Kidney (tissue), 14 donors: ENCODE data around the gene DNAH3. TPM values are rescaled to one million over a fixed set of nuclear protein-coding genes. Genes with fewer than 3 reads are reported as not detected.
A peak's percentile ranks its signal among the peaks of the same experiment; 100 is the strongest.

Source experiments
- DNase-seq, 5 donors: peaks; one replicate each; pipeline ENCODE4 v3.0.0-alpha.2; 2013 to 2020
- FAIRE-seq: peaks from 2 replicates; lab custom pipeline; 2012; peaks lifted over from hg19 to GRCh38; lab: Jason Lieb, UNC
- H3K27ac ChIP-seq, 2 donors: one replicate each; pipeline ENCODE4 v1.7.0; 2013; ENCODE audit warnings: low read depth in 2 of 2, low read length in 2 of 2, inconsistent platforms in 1 of 2
- H3K27me3 ChIP-seq: one replicate; pipeline ENCODE4 v1.7.1; 2013; ENCODE audit warnings: low read length, inconsistent platforms; ENCODE audit not compliant: control insufficient read depth, insufficient read depth
- H3K36me3 ChIP-seq, 3 donors: one replicate each; pipeline versions ENCODE4 v1.7.0 to v1.7.1; 2013; ENCODE audit warnings: low read length in 3 of 3, control low read depth in 1 of 3, inconsistent platforms in 1 of 3; ENCODE audit not compliant: insufficient read depth in 3 of 3, control insufficient read depth in 2 of 3
- H3K4me1 ChIP-seq, 3 donors: one replicate each; pipeline versions ENCODE4 v1.7.0 to v1.7.1; 2013; ENCODE audit warnings: low read length in 3 of 3, inconsistent platforms in 1 of 3, low read depth in 1 of 3; ENCODE audit not compliant: control insufficient read depth in 2 of 3, insufficient read depth in 2 of 3
- H3K4me3 ChIP-seq, 3 donors: one replicate each; pipeline versions ENCODE4 v1.7.0 to v1.8.1; 2013; ENCODE audit warnings: low read length in 3 of 3, control low read depth in 1 of 3, inconsistent platforms in 1 of 3
- H3K9ac ChIP-seq, 3 donors: one replicate each; pipeline versions ENCODE4 v1.7.0 to v1.7.1; 2013; ENCODE audit warnings: low read length in 3 of 3, control low read depth in 1 of 3, inconsistent platforms in 1 of 3
- H3K9me3 ChIP-seq, 3 donors: one replicate each; pipeline versions ENCODE4 v1.7.0 to v1.7.1; 2013; ENCODE audit warnings: low read length in 3 of 3, control low read depth in 1 of 3, inconsistent platforms in 1 of 3; ENCODE audit not compliant: control insufficient read depth in 2 of 3, insufficient read depth in 1 of 3
- intact Hi-C: fragments of 100-400 bp; cut with DNase I; formaldehyde crosslinking; loops from one replicate; pipeline ENCODE4 v1.11.1; 2022
- polyA plus RNA-seq: library from polyadenylated mRNA; stranded (reverse); fragments of 350-450 nt; fragmentation: Illumina TruSeq; extraction: RNeasy Lipid Tissue Mini Kit (QIAGEN cat#74804); gene quantifications from one replicate; pipeline ENCODE4 v1.2.3, GENCODE V29; 2014; ENCODE audit warnings: low read depth, low replicate concordance; ENCODE audit not compliant: insufficient read depth
- total RNA-seq: library from RNA; stranded (reverse); fragmentation: NEBNext Ultra II Directional; extraction: Animal tissue kit (Norgen Biotek cat#: 25700); gene quantifications from one replicate; pipeline ENCODE4 v1.2.1, GENCODE V29; 2021
- TF ChIP-seq, protein P1 (sequence below): IDR thresholded peaks from 3 replicates; pipeline ENCODE4 v1.5.1; 2012; ENCODE audit warnings: mild to moderate bottlenecking, moderate library complexity, borderline replicate concordance; ENCODE audit not compliant: insufficient read depth; ENCODE audit errors: extremely low read depth
- donor health status: control.
- donor health status: control.
- donor health status: control.
- donor health status: control.
- donor health status: control.
- donor health status: DM: yes; HTN: yes; CAD: no.
- donor health status: Normal renal cell carcinoma (clear cell type).

DNAH3 gene
- total and polyA plus RNA-seq, 2 donors from 2014 or later = 0.19 to 0.57 TPM

DNA sequence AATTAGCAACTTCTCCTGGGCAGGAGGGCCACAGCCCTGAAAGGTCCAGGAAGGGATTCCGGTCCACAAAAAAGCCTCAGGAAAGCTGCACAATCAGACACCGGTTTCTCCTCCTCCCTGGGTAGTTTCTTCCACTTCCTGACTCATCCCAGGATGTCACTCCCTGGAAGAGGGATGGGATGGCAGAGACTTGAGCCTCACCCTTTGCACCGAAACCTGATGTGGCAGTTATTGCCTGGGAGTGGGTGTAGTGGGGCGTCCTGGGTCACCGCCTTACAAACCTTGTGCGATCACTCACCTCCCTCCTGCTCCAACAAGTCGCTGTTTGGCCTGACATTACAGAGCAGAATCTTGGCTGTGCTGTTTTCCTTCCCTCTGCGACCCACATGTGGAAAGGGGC is 179.2 kb downstream of the DNAH3 start:
- Histone ChIP-seq H3K9me3 (no peaks in the 10 kb centered on the region), H3K36me3 (no peaks in the 10 kb centered on the region), H3K4me1 (no peaks in the 10 kb centered on the region), H3K27me3 (no peaks in the 10 kb centered on the region), H3K9ac (no peak overlapping the region), H3K4me3 (no peak overlapping the region), H3K27ac (no peak overlapping the region)
- intact Hi-C loops = no loop called here
- TF ChIP-seq, protein P1, sequence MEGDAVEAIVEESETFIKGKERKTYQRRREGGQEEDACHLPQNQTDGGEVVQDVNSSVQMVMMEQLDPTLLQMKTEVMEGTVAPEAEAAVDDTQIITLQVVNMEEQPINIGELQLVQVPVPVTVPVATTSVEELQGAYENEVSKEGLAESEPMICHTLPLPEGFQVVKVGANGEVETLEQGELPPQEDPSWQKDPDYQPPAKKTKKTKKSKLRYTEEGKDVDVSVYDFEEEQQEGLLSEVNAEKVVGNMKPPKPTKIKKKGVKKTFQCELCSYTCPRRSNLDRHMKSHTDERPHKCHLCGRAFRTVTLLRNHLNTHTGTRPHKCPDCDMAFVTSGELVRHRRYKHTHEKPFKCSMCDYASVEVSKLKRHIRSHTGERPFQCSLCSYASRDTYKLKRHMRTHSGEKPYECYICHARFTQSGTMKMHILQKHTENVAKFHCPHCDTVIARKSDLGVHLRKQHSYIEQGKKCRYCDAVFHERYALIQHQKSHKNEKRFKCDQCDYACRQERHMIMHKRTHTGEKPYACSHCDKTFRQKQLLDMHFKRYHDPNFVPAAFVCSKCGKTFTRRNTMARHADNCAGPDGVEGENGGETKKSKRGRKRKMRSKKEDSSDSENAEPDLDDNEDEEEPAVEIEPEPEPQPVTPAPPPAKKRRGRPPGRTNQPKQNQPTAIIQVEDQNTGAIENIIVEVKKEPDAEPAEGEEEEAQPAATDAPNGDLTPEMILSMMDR = no peak
- FAIRE-seq = no peak
- DNase-seq = peak in 4 of 5 donors; percentile 59 to 79 (median 72)

DNA sequence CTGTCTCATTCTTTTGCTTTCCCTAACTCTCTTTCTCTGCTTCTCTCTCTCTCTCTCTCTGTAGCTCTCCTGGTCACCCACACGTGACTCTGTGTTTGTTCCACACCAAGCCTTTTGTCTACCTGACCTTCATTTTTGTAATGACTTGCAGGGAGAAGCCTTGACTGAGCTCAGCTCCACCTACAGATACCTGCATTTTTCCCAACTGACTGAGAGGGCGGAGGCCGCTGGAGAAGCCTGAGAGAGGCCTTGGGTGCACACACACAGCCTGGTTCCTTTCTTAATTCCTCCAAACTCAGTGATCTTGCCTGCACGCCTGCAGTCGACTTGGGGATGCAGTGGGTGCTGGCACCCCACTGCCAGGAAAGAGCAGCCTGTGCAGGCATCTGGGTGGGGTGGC is 181.3 kb downstream of the DNAH3 start:
- no peak overlapping the region for H3K27ac ChIP-seq
- intact Hi-C loops = no loop called here
- H3K4me3 ChIP-seq = no peak overlapping the region
- H3K9me3 ChIP-seq = no peaks in the 10 kb centered on the region
- TF ChIP-seq, protein P1 = no peak
- no peaks in the 10 kb centered on the region for H3K27me3 ChIP-seq
- no peak overlapping the region for H3K9ac ChIP-seq
- no peaks in the 10 kb centered on the region for H3K36me3 ChIP-seq
- FAIRE-seq (no peak), DNase-seq (no peak)
- H3K4me1 ChIP-seq = no peaks in the 10 kb centered on the region

DNA sequence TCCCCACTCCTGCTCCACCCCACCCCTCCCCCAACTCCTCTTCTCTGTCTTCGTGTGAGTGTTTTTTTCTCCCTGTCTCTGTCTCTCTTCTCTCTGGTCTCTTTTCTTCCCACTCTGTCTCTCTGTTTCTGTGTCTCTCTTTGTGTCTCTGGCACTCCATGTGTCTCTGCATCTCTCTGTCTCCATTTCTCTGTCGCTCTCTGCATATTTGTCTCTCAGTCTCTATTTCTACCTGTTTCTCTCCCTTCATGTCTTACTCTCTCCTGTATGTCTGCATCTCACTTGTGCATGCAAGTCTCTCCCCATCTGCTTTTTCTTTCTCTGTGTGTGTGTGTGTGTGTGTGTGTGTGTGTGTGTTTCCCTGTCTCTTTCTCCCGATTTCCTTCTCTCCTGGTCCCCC is 181.9 kb downstream of the DNAH3 start:
- FAIRE-seq (no peak), DNase-seq (no peak)
- no peaks in the 10 kb centered on the region for H3K27me3 ChIP-seq
- no peaks in the 10 kb centered on the region for H3K4me1 ChIP-seq
- H3K9ac ChIP-seq = no peak overlapping the region
- no peaks in the 10 kb centered on the region for H3K9me3 ChIP-seq
- H3K4me3 ChIP-seq = no peak overlapping the region
- intact Hi-C loops = no loop called here
- H3K36me3 ChIP-seq = no peaks in the 10 kb centered on the region
- TF ChIP-seq, protein P1 = no peak
- H3K27ac ChIP-seq = no peak overlapping the region

DNA sequence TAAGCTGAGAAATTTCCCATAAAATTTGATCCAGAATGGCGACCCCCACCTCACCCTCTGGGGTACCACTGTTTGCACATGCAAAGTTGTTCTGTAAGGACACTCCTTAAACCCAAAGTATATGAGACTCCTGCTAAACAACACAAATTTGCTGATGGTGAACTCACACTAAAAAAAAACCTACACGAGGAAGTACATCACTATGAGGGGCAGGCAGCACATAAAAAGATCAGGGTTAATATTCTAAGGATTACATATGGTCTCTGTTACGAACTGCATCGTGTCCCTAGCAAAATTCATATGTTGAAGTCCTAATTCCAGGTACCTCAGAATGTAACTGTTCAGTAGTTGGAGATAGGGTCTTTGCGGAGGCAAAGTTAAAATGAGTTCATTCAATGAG is 189.7 kb downstream of the DNAH3 start:
- no peak for FAIRE-seq
- Histone ChIP-seq H3K4me1 (no peaks in the 10 kb centered on the region), H3K36me3 (no peaks in the 10 kb centered on the region), H3K4me3 (no peak overlapping the region), H3K27ac (no peak overlapping the region), H3K27me3 (no peaks in the 10 kb centered on the region), H3K9me3 (no peaks in the 10 kb centered on the region), H3K9ac (no peak overlapping the region)
- TF ChIP-seq, protein P1 = no peak
- no peak for DNase-seq
- intact Hi-C loops = no loop called here
